DMS79 (cell line): ENCODE measurements around the gene CDC14A.
A peak's percentile ranks its signal among the peaks of the same experiment; 100 is the strongest.
"Not testable (repeated sequence)": the region's sequence is repeated elsewhere in the genome, so short reads cannot be mapped to it uniquely, and the experiment has no call there.

ENCODE experiments used
- DNase-seq: peaks from one replicate; lab custom pipeline; 2025; lab: John Stamatoyannopoulos, UW

CDC14A gene

GRCh38 chr1:100404821-100405220 lies 52.5 kb downstream of the CDC14A start:
- no peak for DNase-seq

DNA sequence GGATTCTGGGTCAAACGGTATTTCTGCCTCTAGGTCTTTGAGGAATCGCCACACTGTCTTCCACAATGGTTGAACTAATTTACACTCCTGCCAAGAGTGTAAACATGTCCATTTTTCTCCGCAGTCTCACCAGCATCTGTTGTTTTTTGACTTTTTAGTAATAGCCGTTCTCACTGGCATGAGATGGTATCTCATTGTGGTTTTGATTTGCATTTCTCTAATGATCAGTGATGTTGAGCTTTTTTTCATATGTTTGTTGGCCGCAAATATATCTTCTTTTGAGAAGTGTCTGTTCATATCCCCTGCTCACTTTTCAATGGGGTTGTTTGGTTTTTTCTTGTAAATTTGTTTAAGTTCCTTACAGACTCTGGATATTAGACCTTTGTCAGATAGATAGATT lies 53.6 kb downstream of the CDC14A start:
- not testable (repeated sequence) for DNase-seq

DNA sequence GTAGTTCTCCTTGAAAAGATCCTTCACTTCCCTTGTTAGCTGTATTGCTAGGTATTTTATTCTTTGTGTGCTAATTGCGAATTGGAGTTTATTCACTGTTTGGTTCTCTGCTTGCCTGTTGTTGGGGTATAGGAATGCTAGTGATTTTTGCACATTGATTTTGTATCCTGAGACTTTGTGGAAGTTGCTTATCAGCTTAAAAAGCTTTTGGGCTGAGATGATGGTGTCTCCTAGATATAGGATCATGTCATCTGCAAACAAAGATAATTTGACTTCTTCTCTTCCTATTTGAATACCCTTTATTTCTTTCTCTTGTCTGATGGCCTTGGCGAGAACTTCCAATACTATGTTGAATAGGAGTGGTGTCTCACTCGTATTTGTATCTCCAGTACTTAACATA lies 55.1 kb downstream of the CDC14A start:
- DNase-seq: not testable (repeated sequence)

DNA sequence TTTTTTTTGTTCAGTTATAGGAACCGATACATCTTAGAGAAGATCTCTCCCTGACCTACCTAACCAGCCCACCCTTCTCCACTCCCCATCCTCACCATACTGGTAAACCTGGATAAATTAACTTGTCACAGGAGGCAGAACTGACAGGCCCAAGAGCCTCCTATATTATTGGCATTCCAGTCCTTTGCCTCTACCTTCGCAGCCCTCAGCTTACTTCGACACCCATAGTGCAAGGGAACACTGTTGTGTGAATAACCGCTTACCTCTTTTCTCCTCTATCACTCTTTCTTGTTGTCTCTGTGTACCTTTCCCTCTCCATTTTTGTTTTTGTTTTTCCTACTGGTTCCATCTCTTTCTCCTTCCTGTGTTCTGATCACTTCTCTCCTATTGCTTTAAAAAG lies 58.7 kb downstream of the CDC14A start:
- no peak for DNase-seq

DNA sequence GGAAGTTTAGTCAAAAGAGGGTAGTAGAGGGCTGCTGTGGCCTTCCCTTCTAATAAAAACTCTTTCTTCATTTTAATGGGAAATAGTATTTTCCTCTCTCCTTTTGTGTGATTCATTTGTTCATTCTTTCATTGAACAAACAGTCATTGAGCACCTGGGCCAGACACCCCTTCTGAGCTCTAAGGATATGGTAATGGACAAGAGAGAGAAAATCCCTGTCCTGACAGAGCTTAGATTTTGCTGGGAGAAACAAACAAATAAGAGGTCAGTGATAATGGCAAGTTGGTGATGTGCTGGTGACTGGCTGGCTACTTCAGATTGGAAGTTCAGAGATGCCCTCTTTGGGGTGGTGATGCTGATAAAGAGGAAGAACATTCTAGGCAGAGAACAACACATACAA lies 59.3 kb downstream of the CDC14A start:
- DNase-seq: no peak

GRCh38 chr1:100413035-100413434 lies 60.7 kb downstream of the CDC14A start:
- no peak for DNase-seq

- no peak for DNase-seq
These were observed 62.6 kb downstream of the CDC14A start for GRCh38 chr1:100414693-100415497.

DNA sequence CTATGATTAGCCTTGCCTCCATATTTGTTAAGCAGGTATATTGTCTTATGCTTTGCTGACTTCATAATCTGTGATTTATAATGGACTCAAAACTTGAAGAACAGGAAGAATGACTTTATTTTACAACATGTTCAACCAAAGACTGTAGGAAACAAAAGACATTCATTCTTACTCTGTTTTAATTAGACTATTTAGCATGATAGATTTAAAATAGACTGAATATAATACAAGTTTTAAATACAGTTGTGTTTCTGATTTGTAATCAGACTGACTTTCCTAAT lies 63.1 kb downstream of the CDC14A start:
- no peak for DNase-seq

DNA sequence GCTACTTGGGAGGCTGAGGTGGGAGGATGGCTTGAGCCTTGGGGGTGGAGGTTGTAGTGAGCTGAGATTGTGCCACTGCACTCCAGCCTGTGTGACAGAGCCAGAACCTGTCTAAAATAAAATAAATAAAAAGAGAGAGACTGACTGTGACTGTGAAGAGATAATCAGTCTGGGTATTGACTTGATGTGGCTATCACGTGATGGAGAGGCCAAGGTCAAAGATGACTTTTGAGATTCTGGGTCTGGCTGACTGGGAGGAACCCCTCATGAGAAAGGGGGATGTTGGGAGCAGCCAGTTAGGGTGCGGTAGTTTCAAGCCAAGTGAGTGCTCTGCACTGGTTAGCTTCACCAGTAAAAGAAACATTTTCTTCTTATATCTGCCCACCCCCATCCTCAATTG lies 66.8 kb downstream of the CDC14A start:
- DNase-seq: no peak

- no peak for DNase-seq
These were observed 69.8 kb downstream of the CDC14A start for GRCh38 chr1:100422065-100422464.

DNA sequence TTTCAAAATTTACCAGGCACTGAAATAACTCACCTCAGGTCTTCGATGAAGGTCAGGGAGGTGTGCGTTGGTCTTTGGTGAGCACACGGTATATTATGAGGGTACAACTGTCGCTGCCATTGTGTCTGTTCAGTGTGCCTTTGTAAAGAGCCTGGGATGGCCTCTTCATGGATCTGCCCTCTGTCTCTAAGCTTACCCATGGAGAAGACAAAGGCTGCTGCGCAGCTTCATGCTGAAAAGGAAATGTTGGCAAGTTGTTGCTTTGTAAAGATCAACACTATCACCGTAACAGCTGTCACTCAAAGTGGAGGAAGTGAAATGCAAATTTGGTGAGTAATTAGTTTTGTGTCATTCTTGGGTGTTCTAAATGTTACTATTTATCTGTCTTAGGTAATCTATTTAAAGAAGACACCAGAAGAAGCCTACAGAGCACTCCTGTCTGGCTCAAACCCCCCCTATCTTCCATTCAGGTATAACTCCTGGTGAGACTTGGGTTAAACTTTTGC lies 71.6 kb downstream of the CDC14A start:
- no peak for DNase-seq

DNA sequence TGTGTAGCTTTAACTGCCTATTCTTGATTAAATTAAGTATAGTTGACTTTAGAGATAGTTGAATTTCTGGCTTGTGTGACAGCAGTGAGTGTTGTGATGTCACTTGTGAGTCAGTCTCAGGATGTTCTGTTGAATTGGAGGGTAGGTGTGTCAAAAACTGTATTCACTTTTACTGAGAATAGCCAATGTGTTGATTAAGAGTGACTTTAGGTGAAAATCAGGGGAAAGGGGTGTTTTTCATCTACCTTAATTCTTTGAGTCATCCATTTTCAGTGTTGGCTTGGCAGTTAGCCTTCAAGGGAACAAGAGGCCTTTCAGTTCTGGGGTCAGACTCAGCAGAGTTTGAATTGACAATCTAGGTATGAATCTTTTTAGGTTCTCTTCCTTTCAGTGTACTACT lies 75.9 kb downstream of the CDC14A start:
- no peak for DNase-seq

GRCh38 chr1:100430325-100430756 lies 78.0 kb downstream of the CDC14A start:
- DNase-seq: peak; percentile 88

- no peak for DNase-seq
These were observed 79.6 kb downstream of the CDC14A start for GRCh38 chr1:100431954-100432353.

- DNase-seq: no peak
These were observed 81.3 kb downstream of the CDC14A start for GRCh38 chr1:100433563-100433962.

GRCh38 chr1:100434831-100435230 lies 82.5 kb downstream of the CDC14A start:
- DNase-seq: no peak

DNA sequence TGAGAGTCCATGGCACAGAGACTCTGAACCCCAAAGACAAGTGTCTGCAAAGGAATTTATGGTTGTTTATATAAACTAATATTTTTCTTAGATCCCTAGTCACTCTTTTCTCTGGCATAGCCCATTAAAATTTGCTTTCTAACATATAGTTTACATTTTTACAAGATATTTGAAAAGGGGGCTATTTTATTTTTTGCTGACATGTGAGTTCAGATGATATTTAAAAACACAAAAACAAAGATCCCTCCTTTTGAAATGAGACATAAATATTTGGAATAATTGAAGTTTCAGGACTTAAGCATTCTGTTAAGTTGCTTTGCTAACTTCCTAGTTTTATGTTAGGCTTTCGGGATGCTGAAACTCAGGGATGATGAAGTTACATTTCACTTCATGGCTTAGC lies 86.1 kb downstream of the CDC14A start:
- DNase-seq: no peak

- peak; percentile 45 for DNase-seq
These were observed 86.5 kb downstream of the CDC14A start for GRCh38 chr1:100438789-100439188.

GRCh38 chr1:100440075-100440809 lies 87.9 kb downstream of the CDC14A start:
- peak; percentile 20 for DNase-seq

GRCh38 chr1:100441146-100441545 lies 88.8 kb downstream of the CDC14A start:
- no peak for DNase-seq

- DNase-seq: no peak
These were observed 89.3 kb downstream of the CDC14A start for GRCh38 chr1:100441651-100442050.

GRCh38 chr1:100443811-100444571 lies 91.7 kb downstream of the CDC14A start:
- DNase-seq: no peak

DNA sequence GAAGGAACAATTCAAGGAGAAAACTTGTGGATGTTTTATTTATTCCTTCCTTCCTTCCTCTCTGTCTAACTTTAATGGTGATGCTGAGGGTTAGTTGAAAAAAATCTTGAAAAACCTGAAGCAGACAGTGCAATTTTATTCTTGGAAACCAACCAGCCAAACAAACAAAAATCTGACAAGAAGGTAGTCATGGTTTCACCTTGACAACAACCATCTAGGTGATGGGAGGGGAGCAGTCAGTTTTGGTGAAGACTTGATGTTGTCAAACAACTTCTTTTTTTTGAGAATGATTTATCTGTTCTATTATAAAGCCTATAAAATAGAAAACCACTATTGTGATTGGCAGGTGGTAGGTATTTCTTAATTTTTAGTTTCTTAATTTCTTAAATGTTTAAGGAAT lies 93.3 kb downstream of the CDC14A start:
- no peak for DNase-seq
